Activated CD4-positive, alpha-beta T cell treated with anti-CD3 and anti-CD28 coated beads for 36 hours (primary cell): ENCODE results near the gene ZDHHC21. TPM values are rescaled to one million over a fixed set of nuclear protein-coding genes. Genes with fewer than 3 reads are reported as not detected.
"Not testable (repeated sequence)": the region's sequence is repeated elsewhere in the genome, so short reads cannot be mapped to it uniquely, and the experiment has no call there.

Experiments used
- ATAC-seq: fragments of 200-7000 bp; cut with Tn5 transposase; one replicate; pipeline ENCODE4 v1.10.0; 2021; ENCODE audit warnings: mild to moderate bottlenecking, moderate library complexity
- CTCF ChIA-PET: fragments of 350-600 bp; sonication (Branson Sonifier 250); formaldehyde crosslinking; loops from one replicate; lab custom pipeline; 2021; ENCODE audit warnings: antibody characterized with exemption; lab: Charles Lee
- POLR2A ChIA-PET: fragments of 350-600 bp; sonication (Branson Sonifier 250); formaldehyde crosslinking; loops from one replicate; lab custom pipeline; 2021; ENCODE audit warnings: antibody characterized with exemption, inconsistent platforms; lab: Charles Lee
- DNase-seq: peaks from one replicate; pipeline ENCODE4 v3.0.0-alpha.2; 2020
- H3K27ac Mint-ChIP-seq: one replicate; pipeline ENCODE4 v1.8.0; 2021; ENCODE audit warnings: mixed read lengths
- H3K27me3 Mint-ChIP-seq: one replicate; pipeline ENCODE4 v1.8.0; 2021; ENCODE audit warnings: mixed read lengths
- H3K36me3 Mint-ChIP-seq: one replicate; pipeline ENCODE4 v1.8.0; 2021; ENCODE audit warnings: low read depth, mixed read lengths
- H3K4me1 Mint-ChIP-seq: one replicate; pipeline ENCODE4 v1.8.0; 2021; ENCODE audit warnings: mixed read lengths
- H3K4me3 Mint-ChIP-seq: one replicate; pipeline ENCODE4 v1.8.0; 2021; ENCODE audit warnings: mild to moderate bottlenecking, moderate library complexity, mixed read lengths
- H3K9me3 Mint-ChIP-seq: one replicate; pipeline ENCODE4 v1.8.0; 2021; ENCODE audit warnings: low read depth, mixed read lengths
- intact Hi-C, 2 experiments: fragments of 100-400 bp; cut with DNase I in 1 of 2; cut with micrococcal nuclease in 1 of 2; formaldehyde crosslinking; loops; one replicate each; pipeline versions ENCODE4 v1.14.2 to v1.15.1; 2022 to 2024; cut with DNase I, micrococcal nuclease
- total RNA-seq, 2 experiments: library from RNA; stranded (reverse); gene quantifications; one replicate each; pipeline ENCODE4 v1.2.3, GENCODE V29; 2021

ZDHHC21 gene
- total RNA-seq, 2 experiments from 2014 or later, result 5.1 TPM

DNA sequence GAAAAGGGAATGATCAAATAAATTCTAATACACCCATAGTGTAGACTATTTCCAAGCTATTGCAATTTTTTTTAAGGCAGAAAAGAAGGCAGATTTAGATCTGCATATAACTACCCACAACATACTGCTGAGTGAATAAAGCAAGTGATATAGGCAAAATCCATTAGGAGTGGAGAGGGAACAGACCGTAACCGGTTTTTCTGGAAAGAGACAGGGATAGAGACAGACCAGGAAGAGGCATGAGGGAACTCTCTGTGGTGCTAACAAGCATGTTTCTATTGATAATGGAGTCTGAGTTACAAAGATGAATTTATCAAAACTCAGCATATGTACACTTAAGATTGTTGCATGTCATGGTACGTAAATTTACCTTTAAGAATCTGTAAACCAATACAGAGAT lies 14.5 kb downstream of the ZDHHC21 start:
- Mint-ChIP-seq H3K27ac (no peak overlapping the region), H3K36me3 (peaks cover 22% of the 10 kb centered on the region), H3K4me3 (no peak overlapping the region), H3K27me3 (no peaks in the 10 kb centered on the region), H3K4me1 (peaks cover 8% of the 10 kb centered on the region), H3K9me3 (no peaks in the 10 kb centered on the region)
- intact Hi-C loops, result no loop called here
- ChIA-PET POLR2A (no interaction called here), CTCF (no interaction called here)
- ATAC-seq (no peak), DNase-seq (no peak)

DNA sequence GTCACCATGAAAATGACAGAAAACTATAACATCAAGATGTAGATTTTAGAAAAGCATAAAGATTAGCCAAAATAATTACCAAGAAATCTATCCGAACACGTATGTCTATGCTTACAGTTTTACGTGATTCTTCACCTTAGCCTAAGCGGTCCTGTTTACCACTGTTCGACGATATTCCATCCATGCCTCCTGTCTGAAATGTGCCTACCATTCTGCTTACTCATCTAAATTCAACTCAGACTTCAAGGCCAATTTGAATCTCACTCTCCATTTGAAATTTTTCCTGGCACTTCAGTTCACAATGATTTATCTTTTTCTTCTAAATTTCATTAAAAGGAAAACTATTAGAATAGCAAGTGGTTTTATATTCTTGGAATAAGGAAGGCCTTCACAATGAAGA lies 15.4 kb downstream of the ZDHHC21 start:
- DNase-seq, result no peak
- CTCF ChIA-PET, result no interaction called here
- peaks cover 21% of the 10 kb centered on the region for H3K36me3 Mint-ChIP-seq
- POLR2A ChIA-PET, result no interaction called here
- peaks cover 7% of the 10 kb centered on the region for H3K4me1 Mint-ChIP-seq
- H3K4me3 Mint-ChIP-seq, result no peak overlapping the region
- no peaks in the 10 kb centered on the region for H3K27me3 Mint-ChIP-seq
- H3K9me3 Mint-ChIP-seq, result no peaks in the 10 kb centered on the region
- ATAC-seq, result no peak
- intact Hi-C loops, result no loop called here
- H3K27ac Mint-ChIP-seq, result no peak overlapping the region

- Mint-ChIP-seq H3K27ac (no peak overlapping the region), H3K4me1 (peaks cover 3% of the 10 kb centered on the region), H3K4me3 (no peak overlapping the region), H3K27me3 (no peaks in the 10 kb centered on the region), H3K9me3 (no peaks in the 10 kb centered on the region), H3K36me3 (peaks cover 18% of the 10 kb centered on the region)
- DNase-seq (no peak), ATAC-seq (no peak)
- ChIA-PET POLR2A (no interaction called here), CTCF (no interaction called here)
- intact Hi-C loops, result no loop called here
Observed at GRCh38 chr9:14677396-14677795, 15.8 kb downstream of the ZDHHC21 start.

DNA sequence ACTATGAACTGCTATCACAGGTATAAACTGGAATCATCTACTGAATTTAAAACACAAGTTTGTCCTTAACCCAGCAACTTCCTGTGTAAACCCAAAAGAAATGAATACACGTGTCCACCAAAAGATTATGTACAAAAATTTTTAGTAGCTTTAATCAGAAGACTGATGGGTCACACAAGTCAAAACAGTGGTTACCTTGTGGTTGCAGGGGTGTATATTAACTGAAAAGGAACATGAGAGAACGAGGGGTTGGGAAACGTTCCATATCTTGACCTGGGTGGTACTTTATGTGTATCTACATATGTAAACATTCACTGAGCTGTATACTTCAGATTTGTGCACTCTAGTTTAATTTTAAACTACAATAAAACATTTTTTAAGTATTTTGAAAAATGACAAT lies 18.6 kb downstream of the ZDHHC21 start:
- no peaks in the 10 kb centered on the region for H3K9me3 Mint-ChIP-seq
- POLR2A ChIA-PET, result no interaction called here
- H3K27me3 Mint-ChIP-seq, result no peaks in the 10 kb centered on the region
- ATAC-seq, result no peak
- H3K27ac Mint-ChIP-seq, result no peak overlapping the region
- intact Hi-C loops, result no loop called here
- CTCF ChIA-PET, result interaction anchor here (0.6 kb wide), 1 partner anchor 108 kb away, joined by 3 read pairs; no protein-coding TSS in a partner anchor
- H3K4me3 Mint-ChIP-seq, result no peak overlapping the region
- peaks cover 14% of the 10 kb centered on the region for H3K36me3 Mint-ChIP-seq
- no peak for DNase-seq
- H3K4me1 Mint-ChIP-seq, result peaks cover 13% of the 10 kb centered on the region

GRCh38 chr9:14671377-14671776 lies 21.9 kb downstream of the ZDHHC21 start:
- ChIA-PET CTCF (no interaction called here), POLR2A (no interaction called here)
- Mint-ChIP-seq H3K27me3 (no peaks in the 10 kb centered on the region), H3K27ac (no peak overlapping the region), H3K4me3 (no peak overlapping the region), H3K9me3 (no peaks in the 10 kb centered on the region), H3K4me1 (peaks cover 13% of the 10 kb centered on the region), H3K36me3 (peaks cover 6% of the 10 kb centered on the region)
- ATAC-seq (peak; percentile 75), DNase-seq (no peak)
- intact Hi-C loops, result no loop called here

DNA sequence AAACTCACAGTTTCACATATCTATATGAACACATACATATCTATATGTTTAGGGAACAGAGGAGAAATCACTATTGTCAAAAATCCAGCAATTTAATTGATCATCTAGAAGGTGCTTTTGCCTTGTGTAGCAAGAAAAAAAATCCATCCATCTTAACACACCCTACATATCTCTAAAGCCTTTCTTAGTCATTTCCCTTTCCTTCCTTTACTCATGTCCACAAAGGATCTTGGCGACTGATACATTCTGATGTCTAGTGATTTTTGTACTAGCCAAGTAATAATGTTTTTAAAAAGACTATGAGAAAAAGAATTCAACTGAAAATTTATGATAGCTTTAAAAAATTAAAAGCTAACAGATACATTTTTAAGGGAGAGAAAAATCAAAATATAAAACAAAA lies 22.5 kb downstream of the ZDHHC21 start:
- ATAC-seq, result peak; percentile 78
- peaks cover 6% of the 10 kb centered on the region for H3K36me3 Mint-ChIP-seq
- intact Hi-C loops, result no loop called here

DNA sequence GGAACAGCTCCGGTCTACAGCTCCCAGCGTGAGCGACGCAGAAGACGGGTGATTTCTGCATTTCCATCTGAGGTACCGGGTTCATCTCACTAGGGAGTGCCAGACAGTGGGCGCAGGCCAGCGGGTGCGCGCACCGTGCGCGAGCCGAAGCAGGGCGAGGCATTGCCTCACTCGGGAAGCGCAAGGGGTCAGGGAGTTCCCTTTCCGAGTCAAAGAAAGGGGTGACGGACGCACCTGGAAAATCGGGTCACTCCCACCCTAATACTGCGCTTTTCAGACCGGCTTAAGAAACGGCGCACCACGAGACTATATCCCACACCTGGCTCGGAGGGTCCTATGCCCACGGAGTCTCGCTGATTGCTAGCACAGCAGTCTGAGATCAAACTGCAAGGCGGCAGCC lies 29.2 kb downstream of the ZDHHC21 start:
- POLR2A ChIA-PET, H3K27me3 Mint-ChIP-seq, H3K4me1 Mint-ChIP-seq, ATAC-seq, DNase-seq, H3K27ac Mint-ChIP-seq, H3K9me3 Mint-ChIP-seq, H3K4me3 Mint-ChIP-seq, CTCF ChIA-PET, intact Hi-C loops: not testable (repeated sequence)
- peaks cover 14% of the 10 kb centered on the region for H3K36me3 Mint-ChIP-seq

More for the DNA sequence above, 22.5 kb downstream of the ZDHHC21 start:
- DNase-seq, result no peak
- no peaks in the 10 kb centered on the region for H3K9me3 Mint-ChIP-seq
- H3K27ac Mint-ChIP-seq, result no peak overlapping the region
- ChIA-PET CTCF (no interaction called here), POLR2A (no interaction called here)
- H3K4me1 Mint-ChIP-seq, result peaks cover 13% of the 10 kb centered on the region
- no peaks in the 10 kb centered on the region for H3K27me3 Mint-ChIP-seq
- no peak overlapping the region for H3K4me3 Mint-ChIP-seq

- DNase-seq (no peak), ATAC-seq (no peak)
- Mint-ChIP-seq H3K4me3 (no peak overlapping the region), H3K4me1 (no peaks in the 10 kb centered on the region), H3K27me3 (no peaks in the 10 kb centered on the region), H3K9me3 (no peaks in the 10 kb centered on the region), H3K36me3 (peaks cover 30% of the 10 kb centered on the region), H3K27ac (no peak overlapping the region)
- intact Hi-C loops, result no loop called here
- POLR2A ChIA-PET, result no interaction called here
- CTCF ChIA-PET, result interaction anchor here (0.8 to 1.8 kb wide), 11 partner anchors 10 to 306 kb away, joined by 3 to 7 read pairs (median 3); no protein-coding TSS in a partner anchor
Observed at GRCh38 chr9:14662060-14662453, 31.2 kb downstream of the ZDHHC21 start.

- no peak for ATAC-seq
- Mint-ChIP-seq H3K27ac (no peak overlapping the region), H3K9me3 (no peaks in the 10 kb centered on the region), H3K27me3 (no peaks in the 10 kb centered on the region), H3K4me1 (no peaks in the 10 kb centered on the region), H3K36me3 (peaks cover 34% of the 10 kb centered on the region), H3K4me3 (no peak overlapping the region)
- intact Hi-C loops, result no loop called here
- DNase-seq, result no peak
- ChIA-PET CTCF (interaction anchor here (0.6 to 1.8 kb wide), 12 partner anchors 9 to 1340 kb away, joined by 3 to 7 read pairs (median 3); no protein-coding TSS in a partner anchor), POLR2A (no interaction called here)
Observed at GRCh38 chr9:14661421-14662059, 31.7 kb downstream of the ZDHHC21 start.

DNA sequence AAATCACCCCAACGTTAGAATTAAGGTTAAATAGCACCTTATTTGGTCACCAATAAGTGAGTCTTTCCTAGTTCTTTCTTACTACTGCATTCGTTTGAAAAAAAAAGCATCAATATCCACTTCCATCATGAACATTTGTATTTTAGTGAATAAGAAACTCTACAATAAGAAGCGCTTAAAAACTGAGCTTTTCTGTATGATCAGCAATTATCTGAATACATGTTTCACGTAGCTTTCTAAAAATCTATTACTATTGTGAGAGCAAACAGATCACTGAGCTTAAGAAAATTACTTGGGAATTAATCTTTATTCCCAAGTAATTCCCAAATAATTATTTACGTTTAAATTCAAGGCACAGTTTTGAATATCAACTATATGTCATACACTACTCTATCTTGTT lies 32.5 kb downstream of the ZDHHC21 start:
- ATAC-seq (no peak), DNase-seq (no peak)
- intact Hi-C loops, result no loop called here
- CTCF ChIA-PET, result interaction anchor here (0.6 to 1.8 kb wide), 8 partner anchors 8 to 1339 kb away, joined by 3 to 7 read pairs (median 4); no protein-coding TSS in a partner anchor
- Mint-ChIP-seq H3K36me3 (peaks cover 36% of the 10 kb centered on the region), H3K4me3 (no peak overlapping the region), H3K27ac (no peak overlapping the region), H3K9me3 (peaks cover 3% of the 10 kb centered on the region), H3K4me1 (no peaks in the 10 kb centered on the region), H3K27me3 (no peaks in the 10 kb centered on the region)
- POLR2A ChIA-PET, result no interaction called here

DNA sequence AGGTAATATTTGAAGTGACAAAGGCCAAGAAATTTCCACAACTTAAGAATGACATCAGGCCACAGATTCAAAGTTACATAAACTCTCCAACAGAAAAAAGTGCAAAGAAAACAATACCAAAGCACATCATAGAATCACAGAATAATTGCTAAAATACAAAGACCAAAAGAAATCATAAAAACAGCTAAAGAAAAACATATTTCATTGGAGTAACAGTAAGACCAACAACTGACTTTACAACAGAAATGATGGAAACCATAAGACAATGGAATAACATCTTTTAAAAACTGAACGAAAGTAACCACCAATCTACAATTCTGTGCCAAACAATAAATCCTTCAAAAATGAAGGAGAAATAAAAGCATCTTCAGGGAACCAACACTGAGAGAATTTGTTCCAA lies 38.3 kb downstream of the ZDHHC21 start:
- DNase-seq (no peak), ATAC-seq (no peak)
- Mint-ChIP-seq H3K4me1 (no peaks in the 10 kb centered on the region), H3K4me3 (no peak overlapping the region), H3K27me3 (no peaks in the 10 kb centered on the region), H3K36me3 (peaks cover 46% of the 10 kb centered on the region), H3K9me3 (peaks cover 12% of the 10 kb centered on the region), H3K27ac (no peak overlapping the region)
- ChIA-PET POLR2A (no interaction called here), CTCF (interaction anchor here (0.8 kb wide), 1 partner anchor 449 kb away, joined by 3 read pairs; no protein-coding TSS in a partner anchor)
- intact Hi-C loops, result loop anchor here in 1 of 2 experiments (10.0 kb wide), 1 partner anchor 1230 kb away; no protein-coding TSS in a partner anchor

GRCh38 chr9:14653511-14653910 lies 39.7 kb downstream of the ZDHHC21 start:
- H3K9me3 Mint-ChIP-seq, result peaks cover 12% of the 10 kb centered on the region
- no peak for DNase-seq
- H3K27me3 Mint-ChIP-seq, result no peaks in the 10 kb centered on the region
- ChIA-PET POLR2A (no interaction called here), CTCF (no interaction called here)
- intact Hi-C loops, result loop anchor here in 1 of 2 experiments (10.0 kb wide), 1 partner anchor 1229 kb away; no protein-coding TSS in a partner anchor
- peaks cover 37% of the 10 kb centered on the region for H3K36me3 Mint-ChIP-seq
- H3K4me3 Mint-ChIP-seq, result no peak overlapping the region
- H3K4me1 Mint-ChIP-seq, result no peaks in the 10 kb centered on the region
- no peak overlapping the region for H3K27ac Mint-ChIP-seq
- no peak for ATAC-seq
